GM21381 (cell line): ENCODE data around the gene USP34.
A peak's percentile ranks its signal among the peaks of the same experiment; 100 is the strongest.
"Not testable (repeated sequence)": the region's sequence is repeated elsewhere in the genome, so short reads cannot be mapped to it uniquely, and the experiment has no call there.

Experiments used
- ATAC-seq: cut with Tn5 transposase; IDR thresholded peaks from one replicate; pipeline ENCODE4 v1.9.1; 2021; ENCODE audit warnings: mild to moderate bottlenecking, moderate library complexity; ENCODE audit not compliant: unreplicated experiment

Gene USP34

GRCh38 chr2:61165082-61165481 lies 305.8 kb downstream of the USP34 start:
- ATAC-seq, result not testable (repeated sequence)

- ATAC-seq, result no peak
Observed at GRCh38 chr2:61162721-61163120, 308.2 kb downstream of the USP34 start.

- no peak for ATAC-seq
Observed at GRCh38 chr2:61161888-61162287, 309.0 kb downstream of the USP34 start, which contains the start of gene C2orf74. TSS of gene C2orf74 (plus strand) at chr2:61162188. CDS start at chr2:61162515, 327 bp downstream.

GRCh38 chr2:61158356-61158955 lies 312.4 kb downstream of the USP34 start:
- ATAC-seq, result no peak

GRCh38 chr2:61157371-61158003 lies 313.4 kb downstream of the USP34 start:
- ATAC-seq, result no peak

- ATAC-seq, result no peak
Observed at GRCh38 chr2:61151436-61151835, 319.5 kb downstream of the USP34 start.

GRCh38 chr2:61149074-61149473 lies 321.8 kb downstream of the USP34 start:
- ATAC-seq, result no peak

GRCh38 chr2:61148091-61148490 lies 322.8 kb downstream of the USP34 start:
- ATAC-seq, result not testable (repeated sequence)

- no peak for ATAC-seq
Observed at GRCh38 chr2:61145990-61146389, 324.9 kb downstream of the USP34 start.

GRCh38 chr2:61144697-61145268 lies 326.1 kb downstream of the USP34 start:
- peak; percentile 93 for ATAC-seq

- no peak for ATAC-seq
Observed at GRCh38 chr2:61141151-61141550, 329.7 kb downstream of the USP34 start.

- ATAC-seq, result no peak
Observed at GRCh38 chr2:61138859-61139258, 332.0 kb downstream of the USP34 start.
